ENCODE data around the gene STX8. TPM values are rescaled to one million over a fixed set of nuclear protein-coding genes. Genes with fewer than 3 reads are reported as not detected.
"Not testable (repeated sequence)": the region's sequence is repeated elsewhere in the genome, so short reads cannot be mapped to it uniquely, and the experiment has no call there.

The STX8 gene
- total RNA-seq, 2 experiments from 2014 or later, result 84.8 to 91.7 TPM

- DNase-seq, result no peak
- Mint-ChIP-seq H3K4me1 (peaks cover 5% of the 10 kb centered on the region), H3K36me3 (ENCODE audit: low read depth) (peaks cover under 1% of the 10 kb centered on the region), H3K27me3 (no peaks in the 10 kb centered on the region), H3K4me3 (no peak overlapping the region), H3K9me3 (peaks cover 1% of the 10 kb centered on the region), H3K27ac (no peak overlapping the region)
- CTCF ChIA-PET, result no interaction called here
- POLR2A ChIA-PET, result no interaction called here
Measured at GRCh38 chr17:9386401-9386800, 189.2 kb downstream of the STX8 start.

- ChIA-PET POLR2A (no interaction called here), CTCF (no interaction called here)
- Mint-ChIP-seq H3K27me3 (no peaks in the 10 kb centered on the region), H3K36me3 (ENCODE audit: low read depth) (no peaks in the 10 kb centered on the region), H3K27ac (no peak overlapping the region), H3K4me1 (no peaks in the 10 kb centered on the region), H3K9me3 (no peaks in the 10 kb centered on the region), H3K4me3 (no peak overlapping the region)
- DNase-seq, result no peak
Measured at GRCh38 chr17:9383826-9384225, 191.8 kb downstream of the STX8 start.

GRCh38 chr17:9382626-9383025 is 193.0 kb downstream of the STX8 start:
- Mint-ChIP-seq H3K27ac (no peak overlapping the region), H3K36me3 (ENCODE audit: low read depth) (peaks cover 4% of the 10 kb centered on the region), H3K4me1 (no peaks in the 10 kb centered on the region), H3K9me3 (no peaks in the 10 kb centered on the region), H3K4me3 (no peak overlapping the region), H3K27me3 (no peaks in the 10 kb centered on the region)
- no peak for DNase-seq
- ChIA-PET POLR2A (no interaction called here), CTCF (no interaction called here)

GRCh38 chr17:9381068-9381467 is 194.6 kb downstream of the STX8 start:
- Mint-ChIP-seq H3K27me3 (no peaks in the 10 kb centered on the region), H3K4me3 (no peak overlapping the region), H3K9me3 (no peaks in the 10 kb centered on the region), H3K4me1 (no peaks in the 10 kb centered on the region), H3K27ac (no peak overlapping the region), H3K36me3 (ENCODE audit: low read depth) (peaks cover 4% of the 10 kb centered on the region)
- DNase-seq, result no peak
- CTCF ChIA-PET, result no interaction called here
- POLR2A ChIA-PET, result no interaction called here

- no peaks in the 10 kb centered on the region for H3K9me3 Mint-ChIP-seq
- CTCF ChIA-PET, result no interaction called here
- no peak overlapping the region for H3K27ac Mint-ChIP-seq
- H3K4me3 Mint-ChIP-seq, result no peak overlapping the region
- POLR2A ChIA-PET, result no interaction called here
- no peaks in the 10 kb centered on the region for H3K4me1 Mint-ChIP-seq
- H3K36me3 Mint-ChIP-seq (ENCODE audit: low read depth), result peaks cover 4% of the 10 kb centered on the region
- no peaks in the 10 kb centered on the region for H3K27me3 Mint-ChIP-seq
- DNase-seq, result no peak
Measured at GRCh38 chr17:9380361-9380760, 195.3 kb downstream of the STX8 start.

DNA sequence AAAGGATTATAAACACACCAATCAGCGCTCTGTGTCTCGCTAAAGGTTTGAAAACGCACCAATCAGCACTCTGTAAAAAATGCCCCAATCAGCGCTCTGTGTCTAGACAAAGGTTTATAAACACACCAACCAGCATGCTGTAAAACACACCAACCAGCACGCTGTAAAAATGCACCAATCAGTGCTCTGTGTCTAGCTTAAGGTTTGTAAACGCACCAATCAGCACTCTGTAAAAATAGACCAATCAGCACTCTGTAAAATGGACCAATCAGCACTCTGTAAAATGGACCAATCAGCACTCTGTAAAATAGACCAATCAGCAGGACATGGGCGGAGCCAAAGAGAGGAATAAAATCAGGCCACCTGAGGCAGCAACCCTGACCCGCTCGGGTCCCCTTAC is 199.4 kb downstream of the STX8 start:
- H3K36me3 Mint-ChIP-seq (ENCODE audit: low read depth); H3K4me1 Mint-ChIP-seq; DNase-seq; H3K27ac Mint-ChIP-seq; H3K9me3 Mint-ChIP-seq; H3K27me3 Mint-ChIP-seq; H3K4me3 Mint-ChIP-seq; POLR2A ChIA-PET: not testable (repeated sequence)
- CTCF ChIA-PET, result interaction anchor here (1.1 kb wide), 1 partner anchor 179 kb away, joined by 3 read pairs; no protein-coding TSS in a partner anchor

- H3K4me1 Mint-ChIP-seq, result no peaks in the 10 kb centered on the region
- DNase-seq, result no peak
- no peak overlapping the region for H3K27ac Mint-ChIP-seq
- H3K36me3 Mint-ChIP-seq (ENCODE audit: low read depth), result no peaks in the 10 kb centered on the region
- ChIA-PET POLR2A (no interaction called here), CTCF (no interaction called here)
- H3K27me3 Mint-ChIP-seq, result no peaks in the 10 kb centered on the region
- no peak overlapping the region for H3K4me3 Mint-ChIP-seq
- no peaks in the 10 kb centered on the region for H3K9me3 Mint-ChIP-seq
Measured at GRCh38 chr17:9371019-9371418, 204.6 kb downstream of the STX8 start.

DNA sequence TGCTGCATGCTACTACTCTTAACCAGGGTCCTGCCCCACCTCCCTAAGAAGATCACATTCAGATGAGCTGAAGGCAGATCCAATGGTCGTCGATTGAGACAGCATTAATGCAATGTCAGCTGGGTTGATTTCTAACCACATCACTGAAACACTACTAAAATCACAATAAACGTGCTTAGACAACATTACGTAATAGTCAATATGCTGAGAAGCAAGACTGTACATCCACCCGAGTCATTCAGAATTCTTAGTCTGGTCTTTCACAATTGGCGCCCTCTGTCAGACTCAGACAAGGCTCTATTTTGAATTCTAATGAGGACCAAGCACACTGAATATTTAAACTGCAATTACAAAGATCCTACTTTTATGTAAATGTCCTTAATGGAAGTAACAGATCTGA is 205.2 kb downstream of the STX8 start:
- no peaks in the 10 kb centered on the region for H3K27me3 Mint-ChIP-seq
- no peaks in the 10 kb centered on the region for H3K9me3 Mint-ChIP-seq
- H3K4me1 Mint-ChIP-seq, result no peaks in the 10 kb centered on the region
- CTCF ChIA-PET, result interaction anchor here (0.7 kb wide), 1 partner anchor 22 kb away, joined by 4 read pairs; no protein-coding TSS in a partner anchor
- no peak overlapping the region for H3K4me3 Mint-ChIP-seq
- no peak overlapping the region for H3K27ac Mint-ChIP-seq
- no peak for DNase-seq
- no peaks in the 10 kb centered on the region for H3K36me3 Mint-ChIP-seq (ENCODE audit: low read depth)
- POLR2A ChIA-PET, result no interaction called here

GRCh38 chr17:9368631-9369030 is 207.0 kb downstream of the STX8 start:
- CTCF ChIA-PET, result interaction anchor here (0.5 kb wide), 1 partner anchor 60 kb away, joined by 3 read pairs; no protein-coding TSS in a partner anchor
- Mint-ChIP-seq H3K4me1 (peaks cover 3% of the 10 kb centered on the region), H3K9me3 (no peaks in the 10 kb centered on the region), H3K36me3 (ENCODE audit: low read depth) (no peaks in the 10 kb centered on the region), H3K27ac (no peak overlapping the region), H3K27me3 (no peaks in the 10 kb centered on the region), H3K4me3 (no peak overlapping the region)
- DNase-seq, result no peak
- POLR2A ChIA-PET, result no interaction called here

DNA sequence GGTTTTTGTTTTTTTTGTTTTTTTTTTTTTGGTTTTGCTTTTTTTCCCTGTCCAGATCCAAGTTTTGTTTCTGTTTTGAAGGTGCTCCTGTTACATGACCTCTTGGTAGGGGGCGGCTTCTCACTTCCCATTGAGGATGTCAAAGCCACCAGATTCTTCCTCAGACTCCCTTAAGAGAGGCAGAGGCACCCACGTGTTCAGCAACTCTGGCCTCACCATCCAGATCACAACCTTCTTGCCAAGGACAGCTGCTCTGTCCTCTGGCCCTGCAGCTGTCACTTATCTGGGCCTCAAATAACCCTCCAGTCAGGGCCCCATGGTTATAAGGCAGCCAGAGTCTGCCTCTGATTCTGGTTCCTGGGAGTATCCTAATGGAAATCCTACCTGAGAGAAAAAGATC is 208.5 kb downstream of the STX8 start:
- ChIA-PET CTCF (no interaction called here), POLR2A (no interaction called here)
- H3K4me1 Mint-ChIP-seq, result peaks cover 3% of the 10 kb centered on the region

DNA sequence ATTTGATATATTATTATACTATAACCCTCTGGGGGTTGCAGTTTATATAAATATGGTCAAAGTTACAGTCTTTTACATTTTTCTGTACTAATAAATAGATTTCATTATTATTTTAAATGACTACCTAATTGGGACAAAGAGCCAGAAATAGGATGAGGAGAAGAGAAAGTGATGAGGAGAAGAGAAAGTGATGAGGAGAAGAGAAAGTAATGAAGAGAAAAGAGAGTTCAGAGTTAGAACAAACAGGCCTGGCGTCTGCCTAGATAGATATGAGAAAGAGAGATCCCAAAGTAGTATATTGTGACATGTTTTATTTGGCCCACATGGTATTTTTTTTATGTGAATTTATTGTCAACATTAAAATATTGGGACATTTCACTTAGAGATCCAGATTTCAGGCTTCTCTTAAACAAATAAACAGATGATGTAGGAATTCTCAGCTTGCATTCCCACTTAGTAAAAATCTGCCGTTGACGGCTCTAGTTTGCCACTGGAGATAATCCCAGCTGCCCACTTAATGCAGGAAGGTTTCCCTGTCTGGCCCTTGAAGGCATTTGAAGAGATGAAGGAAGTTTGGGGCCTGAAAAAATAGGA is 210.7 kb downstream of the STX8 start:
- ChIA-PET CTCF (interaction anchor here (0.6 to 0.9 kb wide), 2 partner anchors 10 to 44 kb away, joined by 3 read pairs; no protein-coding TSS in a partner anchor), POLR2A (interaction anchor here (0.6 kb wide), 1 partner anchor 152 kb away, joined by 3 read pairs; no protein-coding TSS in a partner anchor)
- DNase-seq, result no peak
- no peaks in the 10 kb centered on the region for H3K9me3 Mint-ChIP-seq
- peaks cover 3% of the 10 kb centered on the region for H3K4me1 Mint-ChIP-seq
- no peaks in the 10 kb centered on the region for H3K27me3 Mint-ChIP-seq
- no peak overlapping the region for H3K4me3 Mint-ChIP-seq
- no peaks in the 10 kb centered on the region for H3K36me3 Mint-ChIP-seq (ENCODE audit: low read depth)
- no peak overlapping the region for H3K27ac Mint-ChIP-seq

More for the DNA sequence above, 208.5 kb downstream of the STX8 start:
- H3K9me3 Mint-ChIP-seq, result no peaks in the 10 kb centered on the region
- no peak overlapping the region for H3K27ac Mint-ChIP-seq
- no peaks in the 10 kb centered on the region for H3K27me3 Mint-ChIP-seq
- H3K36me3 Mint-ChIP-seq (ENCODE audit: low read depth), result no peaks in the 10 kb centered on the region
- H3K4me3 Mint-ChIP-seq, result no peak overlapping the region
- no peak for DNase-seq

DNA sequence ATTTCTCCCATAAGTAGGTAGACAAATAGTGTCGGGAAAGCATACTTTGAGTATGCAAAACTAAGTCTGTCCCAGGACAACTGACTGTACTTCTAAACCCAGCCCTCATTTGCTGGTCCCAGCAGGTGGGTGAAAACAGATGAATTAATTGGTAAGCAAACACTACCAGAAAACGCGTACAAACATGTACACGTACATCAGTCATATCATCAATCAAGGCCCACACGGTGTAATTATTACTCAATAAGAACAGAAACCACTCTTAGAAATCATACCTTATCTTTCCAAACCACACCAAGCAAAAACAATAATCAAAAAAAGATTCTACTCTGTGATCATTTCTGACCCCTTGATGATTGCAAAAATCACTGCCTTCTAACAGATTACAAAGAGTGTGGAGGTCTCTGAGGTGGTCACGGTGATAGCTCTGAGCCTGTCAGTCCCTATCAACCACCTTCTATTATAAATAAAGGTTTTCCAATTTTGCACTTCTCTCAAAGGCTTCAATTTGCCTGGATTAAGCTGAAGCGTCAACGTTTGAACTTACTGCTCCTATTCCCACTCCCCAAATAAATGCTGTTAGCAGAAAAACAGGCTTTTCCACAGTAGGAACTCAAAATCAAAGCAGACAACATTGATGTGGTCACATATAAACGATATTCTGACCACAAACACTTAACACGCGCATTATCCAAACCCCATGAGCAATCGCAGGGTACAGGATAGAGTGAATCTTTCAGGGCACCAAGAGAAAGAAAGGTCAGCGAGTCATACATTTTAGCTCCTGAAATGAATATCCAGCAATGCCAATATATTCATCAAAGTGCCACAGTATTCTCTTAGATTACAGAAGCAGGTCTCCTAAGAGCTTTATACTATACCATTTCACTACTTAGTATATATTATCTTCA is 211.9 kb downstream of the STX8 start:
- no peak overlapping the region for H3K27ac Mint-ChIP-seq
- no peaks in the 10 kb centered on the region for H3K9me3 Mint-ChIP-seq
- no peak for DNase-seq
- no peaks in the 10 kb centered on the region for H3K27me3 Mint-ChIP-seq
- ChIA-PET CTCF (interaction anchor here (0.6 kb wide), 1 partner anchor 43 kb away, joined by 3 read pairs; no protein-coding TSS in a partner anchor), POLR2A (no interaction called here)
- H3K4me3 Mint-ChIP-seq, result no peak overlapping the region
- no peaks in the 10 kb centered on the region for H3K36me3 Mint-ChIP-seq (ENCODE audit: low read depth)
- peaks cover 3% of the 10 kb centered on the region for H3K4me1 Mint-ChIP-seq

DNA sequence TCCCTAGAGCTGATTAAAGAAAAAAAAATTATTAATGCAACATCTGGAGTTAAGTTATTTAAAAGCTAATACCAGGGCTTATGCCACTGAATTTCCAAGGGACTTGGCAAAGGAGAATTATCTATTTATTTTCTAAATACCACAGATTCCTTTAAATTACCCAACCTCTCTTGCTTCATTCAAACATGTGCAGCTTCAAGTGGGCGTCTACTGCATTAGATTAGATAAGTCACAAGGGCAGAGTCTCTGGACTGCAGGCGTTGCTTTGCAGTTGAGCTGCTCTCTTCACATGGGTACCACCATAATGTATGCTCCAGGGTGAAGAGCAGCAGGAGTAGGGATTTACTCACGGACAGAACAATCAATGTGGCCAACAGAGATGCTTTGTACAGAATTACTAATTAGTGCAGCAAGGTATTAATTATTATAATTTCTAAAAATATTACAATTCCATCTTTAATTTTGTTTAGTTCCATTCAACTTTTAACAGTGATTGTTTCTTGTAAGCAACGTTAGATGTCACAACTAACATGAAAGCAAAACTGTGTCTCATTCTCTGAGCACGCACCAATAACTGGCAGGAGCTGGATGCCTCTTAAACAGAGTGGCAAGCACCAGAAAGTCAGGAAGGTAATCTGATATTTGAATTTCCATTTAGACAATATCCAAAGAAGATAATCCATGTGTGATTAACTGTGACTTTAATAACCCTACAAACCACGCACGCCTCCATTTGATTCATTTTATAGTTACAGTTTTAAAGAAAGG is 214.2 kb downstream of the STX8 start:
- POLR2A ChIA-PET, result no interaction called here
- Mint-ChIP-seq H3K27ac (no peak overlapping the region), H3K4me1 (peaks cover 3% of the 10 kb centered on the region), H3K36me3 (ENCODE audit: low read depth) (no peaks in the 10 kb centered on the region), H3K9me3 (no peaks in the 10 kb centered on the region), H3K27me3 (no peaks in the 10 kb centered on the region), H3K4me3 (no peak overlapping the region)
- CTCF ChIA-PET, result no interaction called here
- DNase-seq, result no peak
